Peyer's patch (tissue), 4 donors: ENCODE measurements around the gene SOX8.

Experiments
- CTCF ChIP-seq, 6 experiments: fragments of 450-650 bp in 4 of 6; fragments of 200-600 bp in 2 of 6; sonication (generic) in 1 of 6; IDR thresholded peaks; one replicate each; pipeline ENCODE4 v1.5.1; 2017 to 2019; ENCODE audit warnings: antibody characterized with exemption in 6 of 6, mild to moderate bottlenecking in 3 of 6, moderate library complexity in 1 of 6
- POLR2A ChIP-seq, 2 donors: fragments of 450-650 bp; IDR thresholded peaks; one replicate each; pipeline ENCODE4 v1.5.1; 2017; ENCODE audit warnings: antibody characterized with exemption in 2 of 2, mild to moderate bottlenecking in 2 of 2, moderate library complexity in 2 of 2

- TF ChIP-seq CTCF (IDR thresholded peaks at IDR 0.05) (no peak), POLR2A (IDR thresholded peaks at IDR 0.05) (no peak)
These were observed 9.6 kb upstream of the SOX8 start for GRCh38 chr16:971981-972315.
